GM12891 (cell line): Measurements from ENCODE around the gene MBD5.

Source experiments
- DNase-seq: peaks from one replicate; pipeline ENCODE4 v3.0.0; 2011; ENCODE audit warnings: low spot score; ENCODE audit not compliant: insufficient read length
- FAIRE-seq: peaks from 2 replicates; lab custom pipeline; 2011; peaks lifted over from hg19 to GRCh38; lab: Jason Lieb, UNC
- PAX5 ChIP-seq: IDR thresholded peaks from 2 replicates; pipeline ENCODE4 v1.6.1; 2011; ENCODE audit warnings: low read length, moderate library complexity, mild to moderate bottlenecking; ENCODE audit not compliant: insufficient read depth, severe bottlenecking
- POLR2A ChIP-seq: IDR thresholded peaks from 2 replicates; pipeline ENCODE4 v1.6.1; 2011; ENCODE audit warnings: low read depth, low read length, control low read depth
- POLR2AphosphoS5 ChIP-seq: IDR thresholded peaks from 2 replicates; pipeline ENCODE4 v1.6.1; 2011; ENCODE audit warnings: low read depth, low read length, control low read depth
- POU2F2 ChIP-seq: IDR thresholded peaks from 2 replicates; pipeline ENCODE4 v1.6.1; 2011; ENCODE audit warnings: low read depth, mild to moderate bottlenecking, control low read depth, low read length, moderate library complexity
- SPI1 ChIP-seq: IDR thresholded peaks from 2 replicates; pipeline ENCODE4 v1.6.1; 2011; ENCODE audit warnings: low read depth, low read length, control low read depth
- TAF1 ChIP-seq: IDR thresholded peaks from 2 replicates; pipeline ENCODE4 v1.6.1; 2011; ENCODE audit warnings: low read depth, low read length, control low read depth

Gene MBD5

DNA sequence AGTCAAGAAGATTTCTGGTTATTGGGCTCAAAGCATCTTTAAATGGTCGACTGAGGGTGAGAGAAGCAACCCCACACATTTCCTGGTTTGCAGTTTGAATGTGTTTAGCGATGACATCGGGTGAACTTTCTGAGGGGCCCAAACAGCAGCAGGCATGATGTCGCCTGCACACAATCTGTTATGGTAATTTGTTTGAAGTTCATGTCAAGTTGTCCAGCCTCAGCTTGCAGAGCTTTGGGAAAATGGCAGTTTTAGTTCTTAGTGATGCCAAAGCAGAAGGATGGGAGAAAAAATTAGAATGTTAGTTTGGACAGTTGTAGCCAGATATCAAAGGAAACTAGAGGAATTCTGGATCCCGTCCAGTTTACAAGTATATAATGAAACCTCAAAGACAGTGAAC is 284.6 kb downstream of the MBD5 start:
- FAIRE-seq (no peak), DNase-seq (no peak)
- TF ChIP-seq PAX5 (no peak), POU2F2 (no peak), TAF1 (no peak), POLR2AphosphoS5 (no peak), SPI1 (no peak), POLR2A (no peak)

GRCh38 chr2:148306027-148306426 is 285.1 kb downstream of the MBD5 start:
- no peak for FAIRE-seq
- no peak for DNase-seq
- TF ChIP-seq PAX5 (no peak), POLR2AphosphoS5 (no peak)

DNA sequence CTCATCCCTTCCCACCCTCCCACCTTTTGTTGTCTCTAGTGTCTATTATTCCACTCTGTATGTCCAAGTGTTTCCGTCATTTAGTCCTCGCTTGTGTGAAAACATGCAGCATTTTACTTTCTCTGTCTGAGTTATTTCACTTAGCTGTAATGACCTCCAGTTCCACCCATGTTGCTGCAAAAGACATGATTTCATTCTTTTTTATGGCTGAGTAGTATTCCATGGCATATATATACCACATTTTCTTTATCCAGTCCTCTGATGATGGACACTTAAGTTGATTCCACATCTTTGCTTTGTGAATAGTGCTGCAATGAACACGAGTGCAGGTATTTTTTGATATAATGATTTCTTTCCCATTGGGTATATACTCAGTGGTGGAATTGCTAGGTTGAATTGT is 296.7 kb downstream of the MBD5 start:
- FAIRE-seq (no peak), DNase-seq (no peak)
- no peak for TF ChIP-seq POU2F2
- no peak for TF ChIP-seq POLR2AphosphoS5
- TF ChIP-seq TAF1 = no peak
- no peak for TF ChIP-seq SPI1
- no peak for TF ChIP-seq POLR2A
- no peak for TF ChIP-seq PAX5

- FAIRE-seq (no peak), DNase-seq (no peak)
- TF ChIP-seq POLR2A = no peak
- TF ChIP-seq PAX5 = no peak
- no peak for TF ChIP-seq SPI1
- TF ChIP-seq TAF1 = no peak
- no peak for TF ChIP-seq POU2F2
- no peak for TF ChIP-seq POLR2AphosphoS5
Observed at GRCh38 chr2:148338541-148338940, 317.6 kb downstream of the MBD5 start.

- FAIRE-seq = no peak
- TF ChIP-seq POLR2A (no peak), TAF1 (no peak), POLR2AphosphoS5 (no peak), PAX5 (no peak), POU2F2 (no peak), SPI1 (no peak)
Observed at GRCh38 chr2:148342086-148342485, 321.2 kb downstream of the MBD5 start.

DNA sequence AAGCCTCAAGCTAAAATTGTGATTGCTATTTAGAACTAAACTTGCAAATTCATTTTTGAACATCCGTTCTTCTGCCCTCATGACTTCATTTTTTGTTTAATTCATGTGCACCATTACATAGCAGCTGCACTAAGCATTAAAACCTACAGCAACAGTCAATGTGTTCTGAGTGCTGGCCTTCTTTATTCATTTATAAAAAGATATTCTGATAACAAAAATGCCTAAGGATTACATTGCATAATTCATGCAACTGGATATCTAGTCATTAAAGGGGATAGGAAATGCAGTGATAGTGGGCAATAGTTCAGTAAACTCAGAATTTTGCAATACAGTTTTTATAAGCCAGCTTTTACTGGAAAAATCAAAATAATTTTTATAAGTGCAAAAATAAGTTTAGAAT is 329.3 kb downstream of the MBD5 start:
- DNase-seq (no peak), FAIRE-seq (no peak)
- TF ChIP-seq POLR2A (no peak), SPI1 (no peak), POU2F2 (no peak), POLR2AphosphoS5 (no peak), PAX5 (no peak), TAF1 (no peak)

More at GRCh38 chr2:148342086-148342485, 321.2 kb downstream of the MBD5 start:
- no peak for DNase-seq

GRCh38 chr2:148351437-148352143 is 330.7 kb downstream of the MBD5 start:
- no peak for TF ChIP-seq PAX5
- TF ChIP-seq POU2F2 = no peak
- no peak for TF ChIP-seq POLR2AphosphoS5
- no peak for TF ChIP-seq POLR2A
- TF ChIP-seq TAF1 = no peak
- no peak for TF ChIP-seq SPI1
- DNase-seq (no peak), FAIRE-seq (no peak)

GRCh38 chr2:148358375-148358774 is 337.5 kb downstream of the MBD5 start:
- TF ChIP-seq SPI1 (no peak), TAF1 (no peak), POU2F2 (no peak), POLR2A (no peak), PAX5 (no peak), POLR2AphosphoS5 (no peak)
- FAIRE-seq (no peak), DNase-seq (no peak)

GRCh38 chr2:148360662-148361061 is 339.8 kb downstream of the MBD5 start:
- DNase-seq = no peak
- TF ChIP-seq POLR2AphosphoS5 (no peak), POU2F2 (no peak), POLR2A (no peak), SPI1 (no peak), PAX5 (no peak), TAF1 (no peak)
- no peak for FAIRE-seq
